NOMO-1 treated with dmso at 0.1 percent for 144 hours (cell line): Measurements from ENCODE around the gene CLK1.
"Not testable (repeated sequence)": the region's sequence is repeated elsewhere in the genome, so short reads cannot be mapped to it uniquely, and the experiment has no call there.

ENCODE experiments used
- DNase-seq: peaks from one replicate; lab custom pipeline; 2025; ENCODE audit not compliant: unreplicated experiment; lab: John Stamatoyannopoulos, UW

CLK1 gene

DNA sequence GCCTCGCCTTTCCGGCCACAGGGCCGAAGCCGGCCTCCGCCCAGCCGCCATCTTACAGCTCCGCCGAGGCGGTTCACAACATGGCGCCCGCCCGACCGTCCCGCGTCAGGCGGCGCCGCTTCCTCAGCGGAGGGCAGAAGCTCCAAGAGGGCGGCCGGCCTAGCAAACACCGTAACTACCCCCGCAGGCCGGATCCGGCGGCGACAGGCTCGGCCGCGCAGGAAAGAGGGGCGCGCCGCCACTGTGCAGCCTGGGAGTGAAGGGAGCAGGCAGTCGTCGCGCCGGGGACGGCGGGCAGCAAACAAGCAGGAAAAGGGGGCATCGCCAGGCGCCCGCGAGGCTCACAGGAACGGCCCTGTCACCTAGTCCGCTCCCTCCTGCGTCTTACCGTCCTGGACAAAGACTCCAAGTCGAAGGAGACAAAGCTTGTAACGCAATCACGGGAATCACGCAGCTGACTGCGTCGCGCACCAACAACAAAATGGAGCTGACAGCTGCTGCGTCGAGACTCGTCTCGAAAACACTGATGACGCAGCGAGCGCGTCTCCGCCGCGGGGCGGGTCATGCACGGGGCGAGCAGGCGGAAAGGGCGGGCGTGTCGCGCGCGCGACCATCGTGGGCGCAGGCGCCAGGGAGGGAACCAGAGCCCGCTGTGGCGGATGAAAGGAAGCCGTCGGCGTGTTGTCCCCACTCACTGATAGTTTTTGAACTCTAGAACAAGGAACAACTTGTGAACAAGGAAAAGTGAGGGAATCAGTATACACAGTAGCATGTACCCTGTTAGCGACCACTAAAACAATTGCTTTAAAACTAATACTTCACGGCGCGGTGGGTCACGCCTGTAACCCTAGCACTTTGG is at the start of gene CLK1:
Gene CLK1, minus strand, starts transcription at position 483 of the 859 bp plus-strand sequence. CDS start 2,796 bp downstream, outside the sequence.
- DNase-seq = peak; percentile 75

DNA sequence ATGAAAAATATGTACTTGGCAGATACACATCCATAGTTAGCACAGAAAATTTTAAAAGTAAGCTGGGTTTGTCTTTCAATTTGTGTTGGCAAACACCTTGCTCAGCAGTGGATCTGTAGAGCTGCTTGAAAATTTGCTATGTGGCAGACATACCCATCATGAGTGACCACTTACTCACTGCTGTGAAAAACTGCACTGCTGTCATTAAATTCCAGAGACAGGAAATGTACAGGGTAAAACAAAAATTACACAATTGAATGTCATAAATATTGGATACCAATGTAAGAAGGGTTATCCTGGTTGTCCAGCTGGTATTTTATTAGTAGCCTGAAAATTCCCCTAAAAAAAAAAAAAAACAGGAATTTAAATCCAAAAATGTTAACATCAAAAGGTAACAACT is 49.2 kb upstream of the CLK1 start:
- DNase-seq = no peak

DNA sequence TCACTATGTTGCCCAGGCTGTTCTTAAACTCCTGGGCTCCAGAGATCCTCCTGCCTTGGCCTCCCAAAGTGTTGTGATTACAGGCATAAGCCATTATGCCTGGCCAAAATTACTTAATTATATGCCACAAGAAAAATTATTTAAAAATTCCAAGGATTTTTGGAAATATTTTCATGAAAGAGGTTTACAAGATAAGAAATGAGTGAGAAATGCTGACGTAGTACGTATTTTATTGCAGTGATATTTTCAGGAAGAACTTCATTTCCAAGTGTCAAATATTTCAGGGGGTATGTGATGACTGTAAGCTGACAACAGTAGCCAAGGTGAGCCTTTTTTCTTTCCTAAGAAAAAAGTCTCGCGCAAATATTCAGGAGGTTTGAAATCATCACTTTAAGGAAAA is 45.5 kb upstream of the CLK1 start:
- no peak for DNase-seq

DNA sequence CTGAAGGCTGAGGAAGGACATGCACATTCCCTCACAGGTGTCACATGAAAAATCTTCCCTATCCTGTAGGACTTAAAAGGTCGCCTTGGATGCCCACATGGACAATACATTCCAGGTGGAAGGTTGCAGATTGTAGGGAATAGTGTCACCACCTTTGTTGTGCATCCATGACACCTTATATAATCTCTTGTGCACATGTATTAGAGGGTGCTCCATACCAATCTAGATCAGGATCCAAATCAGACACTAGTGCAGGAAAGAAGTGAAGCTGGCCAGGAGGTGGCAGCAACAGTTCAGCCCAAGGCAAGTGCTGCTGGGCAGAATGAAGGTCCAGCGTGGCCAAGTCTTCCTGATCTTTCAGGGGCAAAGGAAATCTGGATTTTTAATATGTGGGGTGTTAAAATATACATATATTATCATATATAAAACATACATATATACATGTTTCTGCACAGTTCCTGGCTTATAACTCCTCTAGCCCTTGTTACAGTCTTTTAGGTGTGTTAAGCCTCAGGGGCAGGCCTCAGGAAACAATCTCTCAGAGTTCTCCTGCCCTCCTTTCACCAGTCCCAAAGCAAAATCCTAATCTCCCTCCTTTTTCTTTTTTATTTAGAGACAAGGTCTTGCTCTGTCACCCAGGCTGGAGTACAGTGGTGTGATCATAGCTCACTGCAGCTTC is 41.3 kb upstream of the CLK1 start:
- DNase-seq = peak; percentile 20

DNA sequence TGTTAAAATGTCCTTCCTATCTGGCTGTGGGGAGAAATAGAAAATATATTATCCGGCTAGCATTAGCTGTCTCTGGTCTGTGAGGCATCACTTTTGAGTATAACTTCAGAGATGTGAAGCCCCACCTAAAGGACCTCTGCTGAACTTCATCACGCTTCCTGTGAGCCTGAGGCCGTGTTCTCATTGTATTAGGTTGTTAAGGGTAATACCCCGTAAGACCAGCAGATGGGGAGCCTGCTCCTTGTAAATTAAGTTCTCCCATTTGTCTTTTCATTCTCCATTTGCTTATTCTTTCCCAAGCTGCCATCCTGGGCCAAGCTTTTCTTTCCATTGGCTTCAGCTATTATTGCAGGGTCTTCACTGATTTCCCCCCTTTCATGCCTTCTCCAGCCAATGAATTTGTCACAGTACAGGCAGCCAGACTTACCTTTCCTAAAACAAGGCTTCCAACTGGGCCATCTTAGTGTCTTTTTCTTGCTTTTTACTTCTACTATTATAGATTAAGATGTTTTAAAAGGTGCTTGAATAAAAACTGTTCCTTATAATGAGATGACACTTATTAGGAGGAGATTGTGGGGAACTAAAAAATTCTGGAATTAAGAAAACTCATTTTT is 37.1 kb upstream of the CLK1 start:
- DNase-seq = peak; percentile 69

DNA sequence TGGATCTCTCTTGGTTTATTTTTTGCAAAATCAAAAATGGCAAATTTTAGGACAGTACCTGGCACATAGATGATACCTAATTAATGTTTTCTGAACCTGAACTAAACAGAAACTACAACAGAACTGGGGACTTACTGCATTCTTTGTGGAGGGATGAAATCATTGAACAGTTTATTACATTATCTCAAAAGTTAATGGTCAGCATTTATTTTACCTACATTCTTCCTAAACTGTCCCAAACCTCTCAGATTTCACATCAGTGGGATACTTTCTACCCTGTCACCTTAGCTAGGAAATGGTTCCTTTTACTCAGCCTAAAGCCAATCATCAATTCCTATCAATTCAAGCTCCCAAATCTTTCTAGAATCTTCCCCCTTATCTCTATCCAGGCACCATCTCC is 35.0 kb upstream of the CLK1 start:
- DNase-seq = no peak

DNA sequence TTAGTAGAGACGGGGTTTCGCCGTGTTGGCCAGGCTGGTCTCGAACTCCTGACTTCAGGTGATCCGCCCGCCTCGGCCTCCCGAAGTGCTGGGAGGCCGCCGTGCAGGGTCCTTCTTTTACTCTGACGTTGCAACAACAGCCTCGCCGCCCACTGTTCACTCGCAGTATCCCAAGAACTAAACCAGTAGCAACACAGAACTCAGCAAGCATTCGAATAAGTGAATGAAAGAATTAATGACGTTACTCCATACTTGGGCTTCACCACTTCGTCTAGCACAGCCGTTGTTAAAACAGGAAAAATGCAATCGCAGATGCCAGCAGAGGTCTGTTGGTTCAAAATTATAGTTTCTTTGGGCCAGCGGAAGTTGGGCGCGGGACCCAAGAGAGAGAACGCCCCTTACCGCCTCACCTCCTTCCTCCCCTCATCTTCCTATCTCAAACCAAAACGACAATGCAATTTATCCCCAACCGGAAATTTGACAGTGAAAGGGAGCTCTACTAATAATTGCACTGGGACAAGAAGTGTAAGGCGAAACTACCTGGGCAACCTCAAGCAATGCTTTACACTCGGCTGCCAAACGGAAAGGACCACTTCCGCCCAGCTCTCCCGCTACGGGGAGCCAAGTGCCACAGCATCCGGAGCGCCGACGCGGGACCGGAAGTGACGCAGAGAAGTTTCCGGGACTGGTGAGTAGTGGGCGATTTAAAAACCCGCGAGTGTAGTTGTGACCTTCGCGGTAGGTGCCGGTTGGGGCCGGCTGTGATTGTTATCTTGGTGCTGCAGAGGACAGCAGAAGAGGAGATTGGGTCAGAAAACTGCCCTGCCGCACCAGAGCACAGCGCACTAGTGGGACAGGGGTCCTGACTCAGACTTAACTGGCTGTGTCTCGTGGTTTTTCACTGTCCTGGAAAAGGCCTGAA is 24.5 kb upstream of the CLK1 start, which contains the start of the genes NIF3L1 and PPIL3:
Gene NIF3L1, plus strand, starts transcription at position 668 of the 922 bp plus-strand sequence. CDS start 2,573 bp downstream, outside the sequence.
Gene PPIL3, minus strand, starts transcription at position 374 of the 922 bp plus-strand sequence. CDS start 1,462 bp downstream, outside the sequence.
- peak; percentile 94 for DNase-seq

DNA sequence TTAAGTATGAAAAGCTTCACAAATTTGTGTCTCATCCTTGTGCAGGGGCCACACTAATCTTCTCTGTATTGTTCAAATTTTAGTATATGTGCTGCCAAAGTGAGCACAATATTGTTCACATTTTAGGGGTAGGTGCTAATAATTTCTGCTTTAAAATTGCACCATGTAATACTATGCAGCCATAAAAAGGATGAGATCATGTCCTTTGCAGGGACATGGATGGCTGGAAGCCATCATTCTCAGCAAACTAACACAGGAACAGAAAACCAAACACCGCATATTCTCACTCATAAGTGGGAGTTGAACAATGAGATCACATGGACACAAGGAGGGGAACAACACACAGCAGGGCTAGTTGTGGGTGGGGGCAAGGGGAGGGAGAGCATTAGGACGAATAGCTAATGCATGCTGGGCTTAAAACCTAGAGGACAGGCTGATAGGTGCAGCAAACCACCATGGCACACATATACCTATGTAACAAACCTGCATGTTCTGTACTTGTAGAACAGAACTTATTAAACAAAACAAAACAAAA is 17.3 kb upstream of the CLK1 start:
- not testable (repeated sequence) for DNase-seq

DNA sequence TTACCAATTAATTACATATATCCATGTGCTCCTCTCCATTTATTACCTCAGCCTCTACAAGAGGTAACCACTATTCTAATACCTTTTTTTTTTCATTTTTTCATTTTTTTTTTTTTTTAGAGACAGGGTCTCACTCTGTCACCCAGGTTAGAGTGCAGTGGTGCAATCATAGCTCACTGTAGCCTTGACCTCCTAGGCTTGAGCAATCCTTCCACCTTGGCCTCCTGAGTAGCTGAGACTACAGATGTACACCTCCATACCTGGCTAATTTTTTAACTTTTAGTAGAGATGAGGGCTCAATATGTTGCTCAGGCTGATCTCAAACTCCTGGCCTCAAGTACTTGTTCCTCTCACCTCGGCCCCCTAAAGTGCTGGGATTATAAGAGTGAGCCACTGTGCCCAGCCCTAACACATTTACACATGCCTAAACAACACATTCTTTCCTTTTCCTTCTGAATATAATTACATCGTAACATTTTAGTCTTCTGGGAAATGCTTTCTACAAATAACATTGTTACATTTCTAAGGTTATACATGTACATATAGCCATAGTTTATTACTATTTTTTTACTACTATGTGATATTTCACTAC is 13.9 kb upstream of the CLK1 start:
- DNase-seq = no peak

DNA sequence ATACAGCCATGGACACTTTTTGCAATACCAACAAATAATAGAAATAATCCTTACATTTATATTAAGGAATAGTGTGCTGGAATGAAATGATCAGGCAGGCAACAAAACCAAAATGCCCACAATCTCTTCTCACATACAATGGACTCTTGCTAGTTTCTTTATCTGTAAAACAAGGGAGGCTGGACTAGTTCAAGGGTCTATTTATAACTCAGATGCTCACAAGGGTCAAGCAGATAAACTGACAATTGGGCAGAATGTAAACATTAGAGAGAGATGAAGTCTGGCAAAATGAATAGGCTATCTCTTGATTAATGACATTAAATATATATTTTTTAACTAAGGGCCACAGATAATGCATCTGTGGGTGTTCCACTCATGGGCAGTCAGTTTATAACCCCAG is 13.0 kb upstream of the CLK1 start:
- DNase-seq = no peak

DNA sequence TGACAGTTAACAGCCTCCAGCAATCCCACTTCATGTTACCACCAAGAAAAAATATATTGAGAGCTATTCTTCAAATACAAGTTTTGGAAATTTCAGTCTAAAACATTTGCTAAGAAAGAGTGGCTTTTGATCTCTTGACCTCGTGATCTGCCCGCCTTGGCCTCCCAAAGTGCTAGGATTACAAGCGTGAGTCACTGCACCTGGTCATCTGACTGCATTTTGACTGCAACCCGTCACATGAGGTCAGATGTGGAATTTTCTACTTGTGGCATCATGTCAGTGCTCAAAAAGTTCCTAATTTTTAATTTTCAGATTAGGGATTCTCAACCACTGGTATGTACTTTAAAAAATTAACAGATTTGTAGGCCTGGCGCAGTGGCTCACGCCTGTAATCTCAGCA is 9.1 kb upstream of the CLK1 start:
- DNase-seq = no peak

DNA sequence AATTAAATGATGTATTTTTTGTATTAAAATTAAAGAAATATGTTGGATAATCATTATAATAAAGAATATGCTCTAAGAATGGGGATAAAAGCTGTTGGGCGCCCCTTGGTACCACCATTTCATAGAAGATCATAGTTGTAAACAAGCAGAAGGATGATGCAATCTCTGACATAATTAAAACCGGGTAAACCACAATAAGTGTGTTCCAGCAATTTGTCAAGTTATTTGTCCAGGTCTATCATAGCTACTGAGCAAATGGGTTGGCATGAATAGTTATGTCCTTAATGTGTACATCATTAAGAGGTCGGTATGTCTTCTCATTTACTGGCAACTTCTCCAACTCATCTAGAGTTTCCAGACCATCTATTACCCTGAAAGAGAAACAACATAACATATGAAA is 6.7 kb upstream of the CLK1 start:
- no peak for DNase-seq

DNA sequence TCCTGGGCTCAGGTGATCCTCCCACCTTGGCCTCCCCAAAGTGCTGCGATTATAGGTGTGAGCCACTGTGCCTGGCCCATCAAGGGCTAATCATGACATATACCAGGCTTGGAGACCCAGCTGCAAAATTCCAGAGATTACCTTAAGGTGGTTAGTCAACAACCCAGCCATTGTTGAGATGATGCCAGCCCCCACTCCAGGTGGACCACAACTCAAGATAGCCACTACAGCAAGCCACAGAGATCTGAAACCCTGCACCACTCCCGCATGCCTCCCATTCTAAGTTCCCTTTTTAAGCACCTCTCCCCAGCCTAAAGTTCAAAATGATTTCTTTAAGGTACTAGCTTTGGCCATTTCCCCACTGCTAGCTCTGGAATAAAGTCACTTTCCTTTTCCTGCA is 4.6 kb upstream of the CLK1 start:
- DNase-seq = no peak

DNA sequence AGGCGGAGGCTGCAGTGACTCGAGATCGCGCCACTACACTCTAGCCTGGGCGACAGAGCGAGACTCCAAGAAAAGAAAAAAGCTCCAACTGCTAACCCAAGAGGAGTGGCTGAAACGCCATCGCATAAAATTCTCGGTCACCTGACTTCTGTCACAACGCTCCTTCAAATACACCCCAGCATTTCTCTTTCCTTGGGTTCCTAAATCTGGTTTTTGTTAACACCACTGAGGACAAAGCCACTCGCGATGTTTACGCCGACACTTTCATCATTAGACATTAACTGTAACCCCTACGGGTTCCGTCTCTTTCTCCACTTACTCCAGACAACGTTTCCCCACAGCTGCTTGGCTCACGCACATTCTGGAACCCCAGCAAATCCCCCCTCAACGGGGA is 679 bp downstream of the CLK1 start:
- no peak for DNase-seq

DNA sequence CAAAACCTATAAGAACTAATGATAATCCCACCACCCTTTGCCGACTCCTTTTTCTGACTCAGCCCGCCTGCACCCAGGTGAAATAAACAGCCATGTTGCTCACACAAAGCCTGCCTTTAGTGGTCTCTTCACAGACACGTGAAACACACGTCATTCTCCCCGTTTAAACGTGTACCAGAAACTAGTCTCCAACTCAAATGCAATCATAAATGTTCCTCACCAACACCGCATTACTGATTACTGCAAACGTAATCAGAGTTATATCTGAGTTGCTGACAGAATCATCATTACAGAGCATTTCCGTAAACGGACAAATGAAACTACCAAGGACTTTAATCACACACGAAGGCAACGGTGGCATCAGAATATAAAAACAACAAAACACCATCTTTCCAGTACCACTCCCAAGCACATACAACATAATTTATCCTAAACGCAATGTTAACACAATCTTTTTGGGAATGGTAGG is 1.9 kb downstream of the CLK1 start:
- no peak for DNase-seq

DNA sequence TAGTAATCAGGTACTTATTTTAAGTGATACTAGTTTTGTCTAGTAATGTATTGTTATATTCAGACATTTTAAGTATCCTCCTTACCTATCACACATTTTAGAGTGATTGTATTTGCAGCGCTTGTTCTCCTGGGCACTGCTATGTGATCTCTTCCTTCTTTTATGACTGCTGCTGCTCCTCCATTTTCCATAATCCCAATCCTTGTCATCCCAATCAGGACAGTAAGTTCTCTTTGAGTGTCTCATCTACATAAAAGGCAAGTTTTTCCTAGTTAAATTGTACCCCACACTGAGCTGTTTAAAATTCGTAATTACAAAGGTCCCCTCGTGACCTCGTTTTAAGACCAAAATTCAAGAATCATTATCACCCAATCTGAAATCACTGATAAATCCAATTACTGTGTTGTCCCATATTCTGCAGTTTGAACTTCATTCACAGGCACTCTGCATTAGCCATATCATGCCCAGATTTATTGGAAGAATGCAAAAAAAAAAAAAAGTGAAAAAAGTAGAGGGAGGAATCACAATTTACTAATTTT is 2.8 kb downstream of the CLK1 start:
- DNase-seq = no peak

DNA sequence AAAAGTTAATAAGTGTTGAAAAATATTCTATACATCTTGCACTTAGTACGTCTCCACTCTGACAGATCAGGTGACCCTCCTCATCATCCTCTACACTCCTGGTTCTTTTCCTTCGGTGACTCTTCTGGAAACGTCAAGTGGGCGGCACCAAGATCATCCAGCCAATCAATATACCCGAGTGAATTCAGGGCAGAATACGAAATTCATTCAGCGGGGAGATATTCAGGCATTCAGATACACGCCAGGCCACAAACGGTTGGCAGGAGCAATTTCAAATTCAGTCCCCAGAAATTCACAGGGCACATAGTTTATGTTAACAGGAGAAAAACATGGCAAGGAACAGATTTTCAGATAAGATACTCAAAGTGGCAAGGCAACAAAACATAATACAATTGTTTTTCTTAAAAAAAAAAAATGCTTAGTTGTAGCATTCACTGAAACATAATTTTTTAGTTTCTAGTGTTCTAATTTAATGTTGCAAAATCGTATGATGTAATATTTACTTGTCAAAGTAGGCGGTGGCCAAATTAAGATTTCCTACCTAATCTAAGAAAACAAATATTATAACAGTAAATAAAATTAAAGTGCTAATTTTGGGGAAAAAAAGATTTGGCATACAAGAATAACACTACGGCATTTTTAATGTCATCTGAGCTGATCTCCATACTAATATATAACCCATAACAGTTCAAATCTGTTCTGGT is 4.2 kb downstream of the CLK1 start:
- no peak for DNase-seq

DNA sequence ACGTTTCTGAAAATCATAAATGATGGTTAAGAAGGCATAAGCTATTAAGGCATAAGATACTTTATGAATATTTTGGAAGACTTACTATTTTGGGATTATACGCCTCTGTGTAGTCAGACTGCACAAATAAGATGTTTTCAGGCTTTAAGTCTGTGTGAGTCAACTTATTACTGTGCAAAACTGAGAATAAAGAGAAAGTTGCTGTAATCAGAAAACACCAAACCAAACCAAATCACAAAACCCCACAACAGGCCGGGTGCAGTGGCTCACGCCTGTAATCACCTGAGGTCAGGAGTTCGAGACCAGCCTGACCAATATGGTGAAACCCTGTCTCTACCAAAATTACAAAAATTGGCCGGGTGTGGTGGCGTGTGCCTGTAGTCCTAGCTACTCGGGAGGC is 7.7 kb downstream of the CLK1 start:
- DNase-seq = no peak

DNA sequence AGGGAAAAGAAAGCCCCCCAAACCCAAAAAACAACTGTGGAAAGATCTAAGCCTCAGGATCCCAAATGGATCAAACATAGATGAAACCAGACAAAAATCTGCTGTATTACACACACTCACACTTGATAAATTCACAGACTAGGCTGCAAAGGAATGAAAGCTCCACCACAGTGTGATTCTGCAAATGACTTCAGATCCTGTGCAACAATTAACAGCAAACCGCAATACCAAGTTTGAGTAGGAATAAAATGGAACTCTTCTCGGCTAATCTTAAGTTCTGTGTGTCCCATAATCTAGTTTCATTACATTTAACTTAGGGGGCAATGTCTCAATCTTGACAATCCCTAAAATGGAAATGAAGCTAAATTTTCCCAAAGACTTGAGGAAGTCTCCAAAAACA is 11.9 kb downstream of the CLK1 start:
- no peak for DNase-seq
